ENCODE data around the gene HIPK1.

DNA sequence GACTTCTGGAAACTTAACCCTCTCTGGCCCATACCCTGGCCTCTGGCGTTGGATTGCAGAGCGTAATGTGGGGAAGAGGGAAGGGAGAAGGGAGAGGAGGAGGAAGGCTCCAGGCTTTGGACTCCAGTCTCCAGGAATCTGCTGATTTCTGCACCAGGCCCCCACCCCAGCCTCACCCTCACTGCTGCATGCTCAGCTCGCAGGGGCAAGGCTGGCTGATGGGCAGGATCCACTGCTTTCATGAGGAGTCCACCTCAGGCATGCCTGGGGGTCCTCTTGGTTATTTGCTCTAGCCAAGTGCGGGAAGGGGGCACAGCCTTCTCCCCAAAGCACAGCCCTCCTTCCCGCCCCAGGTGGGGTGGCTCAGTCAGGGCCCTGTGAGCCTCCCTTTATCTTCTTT is 53.8 kb downstream of the HIPK1 start:
- TF ChIP-seq, protein P1, sequence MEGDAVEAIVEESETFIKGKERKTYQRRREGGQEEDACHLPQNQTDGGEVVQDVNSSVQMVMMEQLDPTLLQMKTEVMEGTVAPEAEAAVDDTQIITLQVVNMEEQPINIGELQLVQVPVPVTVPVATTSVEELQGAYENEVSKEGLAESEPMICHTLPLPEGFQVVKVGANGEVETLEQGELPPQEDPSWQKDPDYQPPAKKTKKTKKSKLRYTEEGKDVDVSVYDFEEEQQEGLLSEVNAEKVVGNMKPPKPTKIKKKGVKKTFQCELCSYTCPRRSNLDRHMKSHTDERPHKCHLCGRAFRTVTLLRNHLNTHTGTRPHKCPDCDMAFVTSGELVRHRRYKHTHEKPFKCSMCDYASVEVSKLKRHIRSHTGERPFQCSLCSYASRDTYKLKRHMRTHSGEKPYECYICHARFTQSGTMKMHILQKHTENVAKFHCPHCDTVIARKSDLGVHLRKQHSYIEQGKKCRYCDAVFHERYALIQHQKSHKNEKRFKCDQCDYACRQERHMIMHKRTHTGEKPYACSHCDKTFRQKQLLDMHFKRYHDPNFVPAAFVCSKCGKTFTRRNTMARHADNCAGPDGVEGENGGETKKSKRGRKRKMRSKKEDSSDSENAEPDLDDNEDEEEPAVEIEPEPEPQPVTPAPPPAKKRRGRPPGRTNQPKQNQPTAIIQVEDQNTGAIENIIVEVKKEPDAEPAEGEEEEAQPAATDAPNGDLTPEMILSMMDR (IDR thresholded peaks at IDR 0.05; ENCODE audit: insufficient read depth, low read length, poor library complexity, severe bottlenecking) = no peak
- TF ChIP-seq EZH2phosphoT487 (conservative IDR thresholded peaks at IDR 0.05; ENCODE audit: low read length) = no peak

All from SU-DHL-6 (cell line).